Activated CD4-positive, alpha-beta T cell treated with anti-CD3 and anti-CD28 coated beads, Interleukin-2, amount 50 U/mL, for 24 hours (primary cell): Measurements from ENCODE around the gene CEPT1.

ENCODE experiments used
- DNase-seq, 2 donors: peaks; one replicate each; pipeline ENCODE4 v3.0.0-alpha.2; 2020; ENCODE audit warnings: low read depth in 1 of 2, low spot score in 1 of 2

The CEPT1 gene

DNA sequence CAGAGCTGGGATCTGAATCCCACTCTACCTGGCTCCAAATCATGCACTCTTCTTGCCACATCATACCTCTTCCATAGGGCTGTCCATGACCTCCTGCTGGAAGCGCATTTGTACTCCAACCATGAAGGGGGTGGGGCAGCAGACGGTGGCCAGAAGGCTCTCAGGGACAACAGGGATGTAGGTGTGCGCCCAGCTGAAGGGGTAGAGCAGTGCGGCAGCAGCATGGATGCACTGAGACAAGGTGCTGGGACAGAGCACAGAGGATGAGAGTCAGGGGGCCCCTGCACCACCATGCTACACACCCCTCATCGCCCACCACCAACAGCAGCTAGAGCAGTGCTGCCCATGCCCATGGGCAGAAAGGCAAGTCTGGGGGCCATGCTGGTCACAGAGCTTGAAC, 52.1 kb downstream of the CEPT1 start:
- DNase-seq = no peak

DNA sequence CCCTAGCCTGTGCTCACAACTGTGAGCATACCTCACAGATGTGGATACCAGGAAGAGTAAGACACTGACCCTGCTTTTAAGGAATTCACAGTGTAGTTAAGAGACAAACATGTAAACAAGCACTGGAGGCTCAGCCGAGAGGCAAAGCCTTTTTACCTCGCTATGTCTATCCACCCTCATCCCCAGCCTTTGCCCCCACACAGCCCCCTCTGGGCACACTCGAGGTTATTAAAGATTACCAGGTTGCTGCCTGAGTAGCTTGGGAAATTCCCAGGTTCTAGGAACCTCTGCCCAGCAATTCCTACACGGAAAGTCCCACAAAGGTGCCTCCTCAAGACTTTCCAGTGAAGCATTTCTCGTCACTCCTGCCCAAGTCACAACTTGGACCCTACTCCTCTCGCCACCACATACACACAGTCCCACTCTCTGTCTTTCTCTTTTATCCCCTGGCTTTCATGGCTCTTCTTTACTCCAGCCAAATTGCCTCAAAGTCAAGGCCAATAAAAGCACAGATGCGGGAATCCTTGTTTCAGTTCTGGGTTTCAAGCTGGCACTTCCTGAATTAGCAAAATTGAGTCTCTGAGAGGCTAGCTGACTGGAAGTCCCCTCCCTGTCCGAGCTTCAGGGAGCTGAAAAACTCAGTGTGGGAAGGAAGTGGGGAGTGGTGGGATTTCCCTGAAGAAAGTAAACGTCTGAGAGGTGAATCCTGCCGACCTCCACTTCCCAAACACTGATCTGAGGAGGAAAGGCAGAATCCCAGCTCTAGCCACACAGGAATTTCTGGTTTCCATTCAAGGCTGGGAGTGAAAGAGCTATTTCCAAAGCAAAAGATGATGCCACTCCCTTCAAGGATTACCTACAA, 52.9 kb downstream of the CEPT1 start:
- no peak for DNase-seq

DNA sequence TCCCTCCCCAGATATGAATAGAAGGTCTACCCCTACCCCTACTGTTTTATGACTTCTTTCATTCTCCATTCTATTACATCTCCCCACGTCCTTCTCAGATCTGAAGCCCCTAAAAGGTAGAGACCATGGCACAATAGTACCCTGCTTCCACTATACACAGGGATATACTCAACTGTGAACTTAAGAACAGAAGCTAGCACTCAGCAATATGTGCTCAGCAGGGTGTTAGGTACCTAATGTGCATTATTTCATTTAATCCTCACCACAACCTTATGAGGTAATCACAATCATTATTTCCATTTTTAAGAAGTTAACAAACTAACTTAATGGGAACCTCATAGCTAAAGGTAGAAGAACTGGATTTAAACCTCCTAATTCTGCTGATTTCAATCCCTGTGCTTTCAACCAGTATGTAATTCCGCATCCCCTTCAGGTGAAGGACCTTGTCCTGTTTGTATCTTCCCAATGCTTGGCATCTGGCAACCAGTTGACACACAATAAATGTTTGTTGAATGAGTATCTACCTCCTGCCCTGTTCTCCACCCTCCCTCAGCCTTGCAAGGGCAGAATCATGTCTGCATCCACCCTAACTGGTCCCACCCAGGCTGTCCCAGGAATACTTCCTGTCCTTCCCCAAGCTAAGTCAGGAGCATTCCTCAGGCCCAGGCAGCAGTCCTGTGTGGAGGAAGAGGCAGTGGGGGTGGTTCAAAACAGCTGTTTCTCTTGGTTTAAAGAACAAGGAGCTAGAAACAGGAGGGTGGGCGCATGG, 53.9 kb downstream of the CEPT1 start:
- no peak for DNase-seq

DNA sequence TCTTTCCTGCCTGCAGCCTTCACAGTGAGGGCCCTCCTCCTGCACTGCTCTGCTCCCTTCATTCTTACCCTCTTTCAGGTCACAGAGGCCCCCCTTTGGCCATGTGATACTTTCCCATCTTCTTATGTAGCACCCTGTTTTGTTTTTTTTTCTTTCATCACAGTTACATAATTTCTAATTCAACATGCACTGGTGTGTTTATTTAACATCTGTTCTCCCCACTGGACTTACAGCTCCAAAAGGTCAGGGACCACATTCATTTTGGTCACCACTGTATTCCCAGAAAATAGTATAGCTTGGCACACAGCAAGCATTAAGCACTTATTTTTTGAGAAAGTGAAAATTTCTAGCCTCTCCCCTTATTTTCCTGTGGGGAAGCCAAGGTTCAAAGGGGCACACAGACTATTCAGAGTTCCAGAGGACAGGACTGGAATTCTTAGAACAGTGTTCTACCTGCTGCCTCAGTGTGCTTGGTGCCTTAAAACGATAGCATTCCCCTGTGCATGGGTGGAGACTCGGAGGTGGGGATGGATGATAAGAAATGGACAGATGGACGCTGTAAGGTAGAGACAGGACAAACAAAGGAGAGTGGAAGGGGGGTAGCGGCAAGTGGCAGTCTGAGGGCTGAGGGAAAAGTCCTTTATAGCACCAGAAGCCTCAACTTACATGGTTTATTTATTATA, 55.1 kb downstream of the CEPT1 start:
- no peak for DNase-seq

DNA sequence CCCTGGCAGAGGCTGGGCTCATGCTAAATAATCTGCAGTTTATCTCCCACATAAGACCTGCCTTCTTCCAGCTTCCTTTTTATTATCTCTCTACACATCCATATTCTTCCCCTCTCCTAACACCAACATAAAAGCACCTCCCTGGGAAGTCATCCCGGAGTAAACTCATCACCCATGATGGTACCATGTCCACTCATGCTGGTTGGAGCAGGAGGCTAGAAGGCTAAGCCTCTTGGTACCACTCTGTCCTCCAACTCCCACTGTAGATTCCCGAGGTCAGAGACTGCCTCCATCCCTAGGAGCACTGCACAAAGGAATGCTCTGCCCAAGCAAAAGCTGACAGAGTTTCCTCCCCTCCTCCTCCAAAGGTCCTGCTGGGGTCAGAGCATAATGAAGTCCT, 56.2 kb downstream of the CEPT1 start:
- no peak for DNase-seq

DNA sequence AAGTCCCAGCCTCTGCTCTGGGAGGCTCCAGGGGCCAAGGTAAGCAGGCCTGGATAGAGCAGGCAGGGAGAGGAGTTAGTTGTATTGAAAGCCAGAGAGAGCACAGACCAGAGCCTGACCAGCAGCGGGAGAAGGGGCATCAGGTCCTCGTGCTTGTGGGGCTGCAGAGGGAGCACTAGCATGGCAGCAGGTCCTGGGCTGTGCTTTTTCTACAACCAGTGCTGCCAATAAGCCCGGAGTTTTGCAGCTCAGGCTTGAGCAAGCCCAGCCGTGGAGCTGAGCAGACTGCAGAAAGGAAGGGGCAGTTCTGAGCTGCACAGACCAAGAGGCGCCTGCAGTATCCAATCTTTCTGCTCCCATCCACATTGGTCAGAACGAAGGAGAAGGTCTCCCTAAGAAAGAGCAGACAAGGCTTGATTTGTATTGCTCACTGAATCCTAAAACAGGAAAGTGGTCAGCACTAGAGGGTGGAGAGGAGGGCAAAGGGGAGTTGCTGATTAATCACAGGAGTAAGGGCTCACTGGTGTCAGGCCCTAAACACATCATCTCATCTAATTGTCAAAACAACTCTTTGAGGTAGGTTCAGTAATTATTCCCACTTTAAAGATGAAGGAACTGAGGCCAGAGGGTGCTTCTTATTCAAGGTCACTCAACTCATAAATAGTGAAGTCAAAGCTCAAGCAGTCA, 57.7 kb downstream of the CEPT1 start:
- DNase-seq = peak in 1 of 2 donors; percentile 54

DNA sequence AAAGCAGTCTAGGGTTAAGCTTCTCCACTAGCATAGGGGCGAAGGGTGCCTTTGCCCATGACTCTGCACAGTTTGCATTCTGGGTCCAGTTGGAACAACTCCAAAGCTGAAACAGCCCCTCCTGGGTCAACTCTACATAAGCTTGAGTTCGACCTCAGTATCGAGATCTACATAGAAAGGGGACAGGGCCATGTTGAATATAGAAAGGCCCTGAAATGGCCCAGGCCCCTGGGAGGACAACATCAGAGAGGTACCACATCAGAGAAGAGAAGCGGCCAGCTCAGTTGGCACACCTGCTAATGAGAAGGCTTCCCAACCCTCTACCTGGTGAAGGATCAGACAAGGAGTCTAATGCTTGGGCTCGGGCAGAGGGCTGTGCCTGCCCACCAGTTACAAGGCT, 58.8 kb downstream of the CEPT1 start:
- no peak for DNase-seq

DNA sequence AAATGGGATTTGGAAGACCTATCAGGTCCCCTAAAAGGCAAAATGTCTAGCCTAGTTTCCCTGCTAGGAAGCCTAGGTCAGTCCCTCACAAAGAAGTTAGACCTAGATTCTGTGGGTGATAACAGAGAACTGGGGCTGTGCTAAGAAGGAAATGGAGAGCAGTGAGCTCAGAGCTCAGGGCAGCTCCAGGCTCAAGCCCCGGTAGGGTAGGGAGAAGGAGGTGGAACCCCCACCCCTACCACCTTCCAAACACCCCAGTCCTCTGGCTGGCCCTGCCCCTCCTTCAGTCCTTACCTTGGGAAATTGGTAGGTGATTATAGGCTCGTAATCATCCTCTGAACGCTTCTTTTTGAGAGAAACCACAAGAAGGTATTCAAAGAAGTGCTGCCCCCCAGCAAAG, 59.3 kb downstream of the CEPT1 start:
- no peak for DNase-seq

DNA sequence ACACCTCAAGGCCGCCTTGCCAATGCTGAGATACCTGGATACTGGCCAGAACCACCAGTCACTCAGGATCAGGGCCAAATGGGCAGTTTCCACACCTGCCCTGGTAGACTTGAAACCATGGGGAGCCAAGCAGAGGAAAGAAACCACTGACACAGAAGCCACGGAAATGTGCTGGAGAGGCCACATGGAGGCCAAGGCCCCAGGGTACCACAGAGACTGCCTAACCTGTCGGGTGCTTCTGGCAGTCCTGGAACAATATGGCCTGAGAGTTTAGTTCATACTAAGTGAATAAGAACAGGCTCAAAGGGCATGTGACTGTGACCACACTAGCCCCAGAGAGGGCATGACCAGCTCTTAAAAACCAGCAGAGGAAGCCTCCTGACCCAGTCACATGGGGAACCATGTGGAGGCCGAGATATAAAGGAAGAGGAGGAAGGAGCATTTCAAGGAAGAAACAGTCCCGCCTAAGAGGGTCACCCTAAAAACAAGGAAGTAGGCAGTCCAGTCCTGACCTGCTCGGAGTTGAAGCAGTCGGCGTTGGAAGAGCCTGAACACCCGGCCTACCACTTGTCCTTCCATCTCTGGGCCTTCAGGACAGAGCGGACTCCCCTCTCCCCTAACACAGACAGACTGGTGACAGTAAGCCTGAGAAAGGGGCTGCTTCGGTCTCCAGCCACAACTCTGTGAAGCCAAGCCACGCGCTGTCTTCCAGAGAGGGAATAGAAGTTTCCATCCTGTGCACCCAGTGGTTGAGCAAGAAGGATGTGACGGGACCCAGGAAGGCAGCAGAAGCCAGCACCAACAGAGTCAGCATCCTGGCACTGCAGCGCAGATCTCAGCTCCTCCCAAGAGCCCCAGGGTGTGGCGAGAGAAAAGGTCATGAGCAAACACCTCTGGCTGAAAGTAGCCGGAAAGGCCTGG, 60.1 kb downstream of the CEPT1 start, which contains the start of gene DENND2D:
TSS of gene DENND2D (minus strand) at position 766 of the 921 bp plus-strand sequence. CDS start at position 579, 187 bp downstream.
- peak in 1 of 2 donors; percentile 71 for DNase-seq

DNA sequence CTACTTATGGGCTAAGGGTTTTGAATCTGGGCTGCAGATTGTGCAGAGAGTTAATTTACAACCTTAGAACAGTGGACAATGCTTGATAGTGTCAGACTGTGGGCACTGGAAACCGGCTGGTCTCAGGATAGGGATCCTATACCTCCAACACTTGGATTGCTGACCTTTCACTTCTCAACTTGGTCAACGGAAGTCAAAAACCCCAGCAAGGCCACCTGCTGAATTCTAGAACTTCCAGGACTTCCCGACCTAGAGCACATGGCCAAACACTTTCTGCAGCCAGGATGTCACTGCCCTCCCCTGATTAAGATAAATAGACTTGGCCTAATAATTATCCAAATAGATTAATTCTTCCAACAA, 60.8 kb downstream of the CEPT1 start:
- no peak for DNase-seq

DNA sequence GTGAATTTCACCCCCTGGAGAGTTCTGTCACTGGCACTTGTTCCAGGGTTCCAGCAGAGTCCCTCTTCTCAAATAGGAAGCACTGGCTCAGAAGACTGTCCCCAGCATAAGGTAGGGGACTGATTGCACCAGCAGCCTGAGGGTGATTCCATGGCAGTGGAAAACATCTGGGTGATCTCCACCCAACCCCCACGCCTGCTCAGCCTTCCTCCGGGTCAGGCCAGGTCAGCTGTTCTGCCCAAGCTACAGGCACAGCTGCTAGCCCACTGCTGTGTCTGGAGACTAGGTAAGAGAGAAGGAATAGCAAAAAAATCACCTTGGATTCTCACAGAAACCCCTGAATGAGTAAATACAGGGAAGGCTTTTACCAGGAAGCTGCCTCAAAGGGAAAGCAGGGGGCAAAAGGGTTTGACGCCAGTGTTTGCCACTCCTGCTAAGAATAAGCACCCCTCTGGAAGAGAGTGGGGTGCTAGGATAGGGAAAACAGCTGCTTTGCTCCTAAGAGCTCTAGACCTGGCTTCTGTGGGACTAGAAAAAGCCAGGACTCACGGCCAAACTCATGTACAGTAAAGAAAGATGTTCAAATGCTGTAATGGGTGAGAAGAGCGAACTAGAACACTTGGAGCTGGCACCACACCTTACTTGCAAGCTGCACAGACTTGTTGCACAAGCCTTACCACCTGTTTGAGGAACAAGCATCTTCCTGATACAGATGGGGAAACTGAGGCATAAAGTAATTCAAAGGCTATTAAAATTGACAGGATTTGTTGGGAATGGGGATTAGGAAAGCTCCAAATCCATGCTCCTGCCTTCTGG, 61.5 kb downstream of the CEPT1 start:
- no peak for DNase-seq

DNA sequence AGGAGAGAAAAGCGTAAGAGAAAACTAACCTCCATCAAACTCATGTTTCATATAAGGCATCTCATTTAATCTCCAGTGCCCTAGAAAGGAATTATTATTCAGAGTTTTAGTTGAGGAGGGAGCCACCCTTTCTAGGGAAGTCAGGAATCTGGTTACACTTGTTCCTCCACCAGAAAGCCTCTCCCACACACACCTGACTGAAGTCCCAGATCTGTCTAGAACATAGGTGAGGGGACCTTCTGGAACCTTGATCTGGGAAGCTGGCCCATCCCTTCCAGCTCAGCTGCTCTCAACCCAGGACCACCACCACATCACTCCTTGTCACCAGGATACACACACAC, 62.3 kb downstream of the CEPT1 start:
- DNase-seq = no peak

DNA sequence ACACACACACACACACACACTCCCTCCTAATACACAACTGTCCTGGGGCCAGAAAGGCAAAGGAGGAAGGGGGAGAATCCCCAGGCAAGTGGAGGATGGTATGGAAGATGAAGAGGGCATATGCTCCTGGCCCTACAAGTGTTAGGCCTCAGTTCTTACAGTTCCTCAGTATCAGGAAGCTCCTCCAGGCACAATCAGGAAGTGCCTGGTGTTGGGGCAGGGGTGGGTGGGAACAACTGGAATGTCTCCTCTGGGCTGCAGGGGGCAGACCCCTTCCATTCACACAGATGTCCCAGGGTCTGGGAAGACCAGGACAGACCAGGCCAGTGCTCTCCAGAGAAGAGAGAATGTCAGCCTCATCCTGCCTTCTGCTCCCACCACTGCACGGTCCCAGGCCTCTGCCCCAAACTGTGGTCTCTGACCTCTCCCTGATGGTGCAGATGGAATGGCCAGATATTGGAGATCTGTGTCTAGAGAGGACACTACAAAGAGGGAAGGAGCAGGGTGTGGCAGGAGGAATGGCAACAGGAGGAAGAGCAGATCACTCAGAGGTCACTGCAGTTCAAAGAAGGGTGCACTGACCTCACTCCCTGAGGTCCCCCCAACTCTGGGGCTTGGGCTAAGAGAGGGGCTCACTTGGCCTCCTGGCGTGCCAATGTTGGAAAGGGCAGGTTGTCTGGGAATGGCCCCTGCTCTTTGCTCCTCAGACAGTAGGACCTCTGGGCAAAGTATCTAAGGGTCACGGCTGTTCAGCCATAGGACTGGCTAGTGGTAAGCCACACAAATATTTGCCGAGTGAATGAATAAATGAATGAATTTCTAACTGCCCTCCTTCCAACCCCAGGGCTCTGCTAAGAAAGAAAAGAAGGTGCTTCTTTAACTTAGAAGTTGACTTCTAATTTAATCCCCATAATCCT, 62.9 kb downstream of the CEPT1 start:
- DNase-seq = no peak

DNA sequence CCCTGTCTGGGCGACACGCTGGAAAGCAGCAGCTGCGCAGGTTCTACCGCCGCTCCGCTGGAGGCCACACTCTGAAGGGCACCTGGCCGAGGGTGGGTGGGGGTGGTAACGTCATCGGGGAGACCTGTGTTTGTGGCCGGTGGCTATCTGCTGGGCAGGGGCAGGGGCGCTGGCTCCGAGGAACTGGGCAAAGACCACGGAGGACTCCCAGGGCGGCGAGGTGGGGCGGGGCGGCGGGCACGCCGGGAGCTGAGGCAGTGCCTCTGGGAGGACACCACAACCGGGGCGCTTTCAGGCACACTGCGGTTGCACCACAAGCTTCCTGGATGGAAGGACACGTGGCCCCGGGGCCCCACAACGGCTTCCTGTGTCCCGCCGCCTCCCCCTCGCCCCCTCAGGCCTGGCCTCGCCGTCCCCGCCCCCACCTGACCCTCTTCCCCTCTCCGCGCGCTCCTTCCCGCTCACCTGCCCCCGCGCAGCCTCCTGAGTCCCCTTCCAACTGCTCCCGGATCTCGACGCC, 63.7 kb downstream of the CEPT1 start:
- DNase-seq = peak; percentile 59 to 78

DNA sequence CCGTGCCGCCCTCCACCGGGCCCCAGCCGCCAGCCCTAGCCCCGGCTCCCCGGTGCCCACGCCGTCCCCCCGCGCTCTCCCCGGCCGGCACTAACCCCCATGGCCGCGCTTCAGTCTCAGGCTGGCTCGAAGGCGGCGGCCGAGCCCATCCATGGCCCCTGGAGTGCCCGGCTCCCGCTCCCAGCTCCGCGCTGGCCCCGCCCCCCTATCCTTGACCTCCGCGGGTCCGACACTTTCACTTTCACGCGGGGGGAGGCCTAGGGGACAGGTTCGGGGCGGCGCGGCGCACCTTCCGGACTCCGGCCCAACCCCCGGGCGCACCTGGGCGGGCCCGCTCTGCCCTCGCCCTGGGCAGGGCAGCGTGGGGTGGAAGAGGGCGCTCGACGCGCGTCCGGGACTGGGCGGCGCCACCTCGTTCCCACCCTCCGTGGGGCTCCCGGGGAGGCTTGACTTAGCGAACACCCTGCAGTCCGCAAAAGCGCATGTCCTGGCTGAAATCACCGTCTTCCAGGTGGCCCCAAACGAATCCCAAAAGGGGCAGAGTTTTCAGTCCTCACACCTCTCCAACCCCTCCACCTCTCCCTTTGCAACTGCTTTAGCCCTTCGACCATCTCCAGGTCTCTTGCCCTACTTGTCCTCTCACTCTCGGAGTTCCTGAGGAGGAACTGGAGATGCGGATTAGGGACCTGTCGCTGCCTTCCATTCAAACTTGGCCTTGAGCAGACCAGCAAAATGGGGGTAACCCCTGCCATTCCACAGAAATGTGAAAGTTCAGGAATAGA, 64.4 kb downstream of the CEPT1 start:
- no peak for DNase-seq

DNA sequence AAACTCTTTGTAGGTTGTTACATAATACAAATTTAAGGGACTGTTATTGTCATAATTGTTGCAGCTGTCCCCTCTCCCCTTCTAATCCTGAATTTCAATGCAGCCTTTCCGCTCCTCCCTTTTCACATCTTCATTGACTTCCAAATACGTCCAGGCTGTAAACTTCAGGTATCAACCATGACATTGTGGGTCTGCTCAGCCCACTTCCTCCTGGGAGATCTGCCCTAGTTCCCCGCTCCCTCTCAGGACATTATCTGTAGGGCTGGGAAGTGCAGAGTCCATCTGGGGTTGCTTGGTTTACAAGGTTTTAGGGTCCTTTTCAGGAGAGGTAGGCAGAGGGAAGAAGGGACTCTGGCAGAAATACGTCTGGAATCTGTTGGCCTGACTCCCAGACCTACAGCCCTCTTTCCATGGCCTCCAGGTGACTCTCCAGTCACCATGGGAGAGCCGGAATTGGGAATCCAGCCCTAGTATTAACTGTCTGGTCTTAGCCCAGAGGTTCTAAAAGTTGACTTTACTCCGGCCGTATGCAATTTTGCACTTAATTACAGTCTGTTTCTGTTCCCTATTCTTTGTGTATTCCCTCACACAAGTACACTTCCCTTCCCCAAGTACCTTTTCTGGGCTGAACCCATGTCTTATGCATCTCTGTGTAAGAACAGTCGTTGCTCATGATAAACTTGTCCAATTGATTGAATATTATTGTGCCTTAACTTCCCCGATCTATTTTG, 65.1 kb downstream of the CEPT1 start:
- DNase-seq = no peak

DNA sequence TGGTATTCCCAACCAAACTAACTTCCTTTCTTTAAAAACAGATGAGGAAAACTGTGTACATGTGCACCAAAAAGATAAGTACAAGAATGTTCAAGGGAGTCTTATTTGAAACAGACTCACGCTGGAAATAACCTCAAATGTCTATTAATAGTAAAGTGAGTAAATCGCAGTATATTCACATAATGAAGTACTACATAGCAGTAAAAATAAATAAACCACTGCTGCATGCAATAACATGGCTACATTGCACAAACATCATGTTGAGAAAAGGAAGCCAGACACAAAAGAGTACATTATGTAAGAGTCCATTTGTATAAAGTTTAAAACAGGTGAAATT, 65.7 kb downstream of the CEPT1 start:
- no peak for DNase-seq
